Activated CD4-positive, CD25-positive, alpha-beta regulatory T cell treated with anti-CD3 and anti-CD28 coated beads, Interleukin-2, amount 50 U/mL, for 72 hours (primary cell): ENCODE data around the gene ZNF444.
"Not testable (repeated sequence)": the region's sequence is repeated elsewhere in the genome, so short reads cannot be mapped to it uniquely, and the experiment has no call there.

Experiments
- DNase-seq: peaks from one replicate; pipeline ENCODE4 v3.0.0; 2021

The ZNF444 gene

DNA sequence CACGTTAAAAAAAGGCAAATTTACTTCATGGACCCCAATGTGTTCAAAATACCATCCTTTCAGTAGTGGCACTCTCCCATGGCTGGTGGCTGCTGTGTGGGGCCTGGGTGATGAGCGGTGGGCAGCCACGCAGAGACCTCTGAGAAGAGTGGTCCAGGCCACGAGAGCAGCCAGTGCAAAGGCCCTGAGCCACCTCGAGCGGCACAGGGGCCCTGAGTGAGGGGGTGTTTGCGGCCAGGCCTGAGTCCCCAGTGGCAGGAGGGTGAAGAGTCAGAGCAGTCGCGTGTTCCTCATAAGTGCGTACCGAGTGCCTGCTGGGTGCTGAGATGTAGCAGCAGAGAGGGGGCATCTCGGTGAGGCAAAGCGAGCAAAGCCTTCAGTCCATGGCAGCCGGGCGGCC, 7.0 kb downstream of the ZNF444 start:
- DNase-seq: no peak

DNA sequence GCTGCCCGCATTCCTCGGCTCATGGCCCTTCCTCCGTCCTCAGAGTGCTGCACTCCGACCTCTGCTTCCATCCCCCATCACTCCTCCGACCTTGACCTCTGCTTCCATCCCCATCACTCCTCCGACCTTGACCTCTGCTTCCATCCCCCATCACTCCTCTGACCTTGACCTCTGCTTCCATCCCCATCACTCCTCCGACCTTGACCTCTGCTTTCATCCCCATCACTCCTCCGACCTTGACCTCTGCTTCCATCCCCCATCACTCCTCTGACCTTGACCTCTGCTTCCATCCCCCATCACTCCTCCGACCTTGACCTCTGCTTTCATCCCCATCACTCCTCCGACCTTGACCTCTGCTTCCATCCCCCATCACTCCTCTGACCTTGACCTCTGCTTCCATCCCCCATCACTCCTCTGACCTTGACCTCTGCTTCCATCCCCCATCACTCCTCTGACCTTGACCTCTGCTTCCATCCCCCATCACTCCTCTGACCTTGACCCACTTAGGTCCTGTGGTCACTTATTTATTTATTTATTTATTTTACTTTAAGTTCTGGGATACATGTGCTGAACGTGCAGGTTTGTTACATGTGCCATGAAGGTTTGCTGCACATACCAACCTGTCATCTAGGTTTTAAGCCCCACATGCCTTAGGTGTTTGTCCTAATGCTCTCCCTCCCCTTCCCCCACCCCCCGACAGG, 8.0 kb downstream of the ZNF444 start:
- DNase-seq: not testable (repeated sequence)

DNA sequence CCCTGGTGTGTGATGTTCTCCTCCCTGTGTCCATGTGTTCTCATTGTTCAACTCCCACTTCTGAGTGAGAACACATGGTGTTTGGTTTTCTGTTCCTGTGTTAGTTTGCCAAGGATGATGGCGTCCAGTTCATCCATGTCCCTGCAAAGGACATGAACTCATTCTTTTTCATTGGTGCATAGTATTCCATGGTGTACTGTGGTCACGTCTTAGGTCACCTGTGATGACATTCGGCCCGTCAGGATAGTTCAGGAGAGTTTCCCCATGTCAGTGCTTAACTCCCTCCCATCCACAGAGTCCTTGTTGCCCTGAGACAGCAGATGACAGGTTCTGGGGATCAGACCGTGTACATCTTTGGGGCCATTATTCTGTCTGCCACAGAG, 8.6 kb downstream of the ZNF444 start:
- DNase-seq: no peak

DNA sequence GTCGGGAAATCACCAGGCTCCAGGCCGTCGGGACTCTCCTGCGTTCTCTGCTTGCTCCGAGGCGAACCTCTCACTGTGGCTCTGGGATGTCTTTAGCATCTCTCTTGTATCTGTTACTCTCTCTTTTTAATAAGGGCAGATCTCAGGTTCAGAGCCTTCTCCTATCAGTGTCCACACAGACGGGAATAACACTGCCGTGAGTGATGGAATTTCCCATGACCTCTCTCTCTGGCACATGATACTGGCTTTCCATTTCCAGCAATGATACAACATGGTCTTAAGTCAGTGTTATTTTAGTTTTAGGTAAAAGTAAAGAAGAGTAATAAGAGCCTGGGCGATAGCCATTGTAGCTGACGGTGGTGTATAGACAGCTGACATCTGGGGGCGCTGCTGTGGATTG, 9.3 kb downstream of the ZNF444 start:
- no peak for DNase-seq

DNA sequence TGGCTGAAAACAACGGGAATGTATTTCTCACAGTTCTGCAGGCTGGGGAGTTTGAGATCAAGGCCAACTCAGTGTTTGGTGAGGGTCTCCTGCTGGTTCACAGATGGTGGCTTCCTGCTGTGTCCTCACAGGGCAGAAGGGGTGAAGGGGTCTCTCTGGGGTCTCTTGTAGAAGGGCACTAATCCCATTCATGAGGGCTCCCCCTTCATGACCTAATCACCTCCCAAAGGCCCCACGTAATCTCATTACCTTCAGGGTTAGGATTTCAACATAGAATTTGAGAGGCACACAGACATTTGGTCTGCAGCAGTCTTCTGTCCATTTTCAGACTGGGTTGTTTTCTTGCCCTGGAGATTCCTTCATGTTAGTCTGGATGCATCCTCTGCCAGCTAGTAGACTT, 11.6 kb downstream of the ZNF444 start:
- no peak for DNase-seq

DNA sequence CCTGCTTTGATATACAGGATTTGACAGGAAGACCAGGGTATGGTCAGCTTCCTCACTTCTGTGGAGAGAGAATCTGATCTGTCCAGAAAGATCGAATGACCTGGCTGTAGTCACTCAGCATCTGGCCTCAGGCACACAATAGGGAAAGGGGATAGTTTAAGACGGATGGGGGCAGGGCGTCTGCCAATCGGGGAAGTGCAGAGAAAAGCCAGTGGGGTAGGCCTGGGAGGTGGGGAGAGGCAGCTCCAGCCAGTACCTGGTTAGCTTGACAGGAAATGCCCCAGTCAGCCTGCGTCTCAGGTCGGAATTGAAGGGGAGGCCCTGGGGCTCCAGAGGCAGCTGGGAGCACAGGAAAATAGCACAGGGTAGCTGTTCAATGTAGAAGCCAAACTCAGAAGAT, 12.4 kb downstream of the ZNF444 start:
- no peak for DNase-seq

DNA sequence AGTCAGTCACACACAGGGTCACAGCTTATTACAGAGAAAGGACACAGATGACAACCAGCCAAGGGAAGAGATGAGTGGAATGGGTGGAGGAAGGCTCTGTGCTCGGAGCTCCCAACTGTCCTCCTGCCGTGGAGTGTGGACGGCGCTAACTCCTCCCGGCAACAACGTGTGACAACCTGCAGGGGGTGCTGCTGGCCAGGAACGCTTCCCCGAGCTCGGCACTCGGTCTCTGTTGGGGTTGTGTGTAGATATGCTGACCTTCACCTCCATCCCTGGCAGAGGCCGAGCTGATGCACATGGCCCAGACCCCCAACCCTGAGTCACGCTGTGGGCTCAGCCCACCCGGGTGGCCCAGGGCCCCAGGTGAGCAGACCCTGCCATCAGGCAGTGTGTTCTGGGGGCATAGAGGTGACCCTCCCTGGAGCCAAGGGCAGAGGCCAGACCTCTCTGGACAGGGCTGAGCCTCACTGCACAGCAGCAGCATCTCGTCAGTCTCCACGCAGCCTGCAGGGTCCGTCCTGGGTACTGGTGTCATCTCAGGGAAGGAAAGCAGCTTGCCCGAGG, 14.1 kb downstream of the ZNF444 start:
- DNase-seq: no peak

DNA sequence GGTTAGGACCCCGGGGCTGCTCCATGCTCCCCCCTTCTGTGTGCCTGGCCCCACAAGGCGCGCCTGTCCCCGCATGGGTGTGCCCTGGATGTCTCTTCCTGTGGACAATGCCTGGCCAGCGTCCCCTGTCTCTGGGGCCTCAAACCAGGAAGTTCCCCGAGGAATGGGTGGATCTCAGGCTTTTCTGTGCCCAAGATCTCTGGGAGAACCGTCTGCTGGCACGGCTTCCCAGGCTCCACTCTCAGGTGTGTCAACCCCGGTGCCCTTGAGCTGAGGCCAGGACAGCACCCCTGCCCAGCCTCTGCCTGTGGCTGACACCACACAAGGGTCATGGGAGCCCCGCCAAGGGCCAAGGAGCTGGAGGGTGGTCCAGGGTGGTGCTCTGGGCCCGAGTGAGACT, 15.7 kb downstream of the ZNF444 start:
- DNase-seq: no peak

DNA sequence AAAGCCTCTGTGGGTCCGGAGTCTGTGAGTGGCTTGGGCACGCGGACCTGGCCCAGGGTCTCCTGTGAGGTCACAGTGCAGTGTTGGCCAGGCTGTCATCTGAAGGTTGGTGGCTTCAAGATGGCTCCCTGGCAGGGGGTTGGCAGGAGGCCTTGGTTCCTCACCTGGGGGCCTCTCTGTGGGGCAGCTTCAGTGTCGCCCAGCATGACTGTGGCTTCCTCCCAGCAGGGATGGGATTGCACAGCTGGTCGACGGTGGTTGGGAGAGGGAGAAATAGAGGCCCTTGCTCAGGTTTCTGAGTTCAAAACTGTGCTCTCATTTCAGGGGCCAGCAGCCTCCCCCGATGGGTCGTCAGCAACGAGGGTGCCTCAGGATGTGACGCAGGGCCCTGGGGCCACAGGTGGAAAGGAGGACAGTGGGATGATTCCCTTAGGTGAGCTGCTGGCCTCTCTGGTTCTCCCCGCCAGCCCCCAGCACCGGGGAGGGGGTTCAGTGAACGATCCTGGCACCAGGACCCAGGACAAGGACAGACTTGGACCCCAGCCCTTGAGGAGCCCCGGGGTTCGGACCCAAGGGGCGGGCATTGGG, 17.2 kb downstream of the ZNF444 start:
- DNase-seq: no peak

DNA sequence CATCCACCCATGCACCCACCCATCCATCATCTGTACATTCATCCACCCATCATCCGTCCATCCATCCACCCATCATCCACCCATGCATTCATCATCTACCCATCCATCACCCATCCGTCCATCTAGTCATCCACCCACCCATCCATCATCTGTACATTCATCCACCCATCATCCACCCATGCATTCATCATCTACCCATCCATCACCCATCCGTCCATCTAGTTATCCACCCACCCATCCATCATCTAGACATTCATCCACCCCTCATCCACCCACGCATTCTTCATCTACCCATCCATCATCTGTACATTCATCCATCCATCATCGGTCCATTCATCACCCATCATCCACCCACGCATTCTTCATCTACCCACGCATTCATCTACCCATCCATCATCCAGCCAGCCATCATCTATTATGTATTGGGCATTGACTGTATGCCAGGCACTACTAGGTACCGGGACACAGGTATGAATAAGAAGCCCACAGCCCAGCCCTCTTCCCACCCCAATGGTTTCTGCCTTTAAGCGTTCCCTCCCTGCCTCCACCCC, 18.0 kb downstream of the ZNF444 start:
- no peak for DNase-seq

DNA sequence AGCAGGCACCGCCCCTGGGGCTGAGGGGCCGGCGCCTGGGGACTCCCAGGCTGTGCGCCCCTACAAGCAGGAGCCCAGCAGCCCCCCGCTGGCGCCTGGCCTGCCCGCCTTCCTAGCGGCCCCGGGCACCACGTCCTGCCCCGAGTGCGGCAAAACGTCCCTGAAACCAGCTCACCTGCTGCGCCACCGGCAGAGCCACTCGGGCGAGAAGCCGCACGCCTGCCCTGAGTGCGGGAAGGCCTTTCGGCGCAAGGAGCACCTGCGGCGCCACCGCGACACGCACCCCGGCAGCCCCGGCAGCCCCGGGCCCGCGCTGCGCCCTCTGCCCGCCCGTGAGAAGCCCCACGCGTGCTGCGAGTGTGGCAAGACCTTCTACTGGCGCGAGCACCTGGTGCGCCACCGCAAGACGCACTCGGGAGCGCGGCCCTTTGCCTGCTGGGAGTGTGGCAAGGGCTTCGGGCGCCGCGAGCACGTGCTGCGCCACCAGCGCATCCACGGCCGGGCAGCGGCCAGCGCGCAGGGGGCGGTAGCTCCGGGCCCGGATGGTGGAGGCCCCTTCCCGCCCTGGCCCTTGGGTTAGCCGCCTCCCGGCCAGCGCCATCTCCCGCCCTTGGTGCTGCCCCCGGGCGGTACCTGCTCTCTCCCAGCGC, 18.7 kb downstream of the ZNF444 start:
- no peak for DNase-seq

DNA sequence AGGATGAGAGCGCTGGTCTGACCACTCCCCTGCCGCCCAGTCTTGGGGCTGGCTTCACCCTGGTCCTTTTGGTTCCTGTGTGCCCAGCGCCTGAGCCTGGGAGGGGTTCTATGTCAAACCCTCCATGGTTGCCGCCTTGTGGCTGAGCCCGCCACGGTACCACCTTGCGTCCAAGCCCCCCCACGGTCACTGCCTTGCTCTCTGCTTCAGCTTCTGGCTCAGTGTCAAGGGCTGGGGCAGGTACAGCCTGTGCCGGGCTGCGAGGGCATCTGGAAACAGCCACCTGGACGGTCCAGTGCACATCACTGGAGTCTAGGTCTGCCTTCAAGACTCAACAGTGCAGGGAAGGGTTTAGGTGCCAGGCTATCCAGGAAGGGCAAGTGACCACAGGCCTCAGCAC, 20.4 kb downstream of the ZNF444 start:
- no peak for DNase-seq

DNA sequence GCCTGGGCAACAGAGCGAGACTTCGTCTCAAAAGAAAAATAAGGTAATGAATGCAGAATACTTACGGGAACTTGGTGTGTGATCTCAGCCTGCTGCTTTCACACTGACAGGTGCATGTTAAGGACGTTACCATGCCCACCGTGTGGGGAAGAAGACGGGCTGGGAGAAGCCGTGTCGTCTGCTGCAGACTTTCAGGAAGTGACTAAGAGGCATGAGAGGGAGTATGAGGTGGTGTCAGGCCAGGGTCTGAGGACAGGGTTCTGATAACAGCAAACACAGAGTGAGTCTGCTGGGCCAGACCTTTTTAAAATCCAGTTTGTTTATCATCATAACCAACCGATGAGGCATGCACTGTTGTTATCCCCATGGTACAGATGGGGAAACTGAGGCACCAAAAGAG, 21.2 kb downstream of the ZNF444 start:
- DNase-seq: no peak

DNA sequence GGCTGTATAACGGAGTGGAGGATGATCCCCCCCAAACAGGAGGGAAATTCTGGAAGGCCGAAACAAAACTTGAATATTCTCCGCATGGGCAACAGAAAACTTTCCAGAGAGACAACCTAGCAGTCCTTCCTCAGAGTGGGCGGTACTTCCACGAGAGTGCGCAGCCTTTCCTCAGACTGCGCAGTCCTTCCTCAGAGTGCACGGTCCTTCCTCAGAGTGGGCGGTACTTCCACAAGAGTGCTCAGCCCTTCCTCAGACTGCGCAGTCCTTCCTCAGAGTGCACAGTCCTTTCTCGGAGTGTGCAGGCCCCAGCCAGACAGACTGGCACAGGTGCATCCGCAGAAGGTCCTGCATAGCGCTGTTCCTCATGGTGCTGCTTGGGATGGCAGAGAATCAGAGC, 22.0 kb downstream of the ZNF444 start:
- no peak for DNase-seq

DNA sequence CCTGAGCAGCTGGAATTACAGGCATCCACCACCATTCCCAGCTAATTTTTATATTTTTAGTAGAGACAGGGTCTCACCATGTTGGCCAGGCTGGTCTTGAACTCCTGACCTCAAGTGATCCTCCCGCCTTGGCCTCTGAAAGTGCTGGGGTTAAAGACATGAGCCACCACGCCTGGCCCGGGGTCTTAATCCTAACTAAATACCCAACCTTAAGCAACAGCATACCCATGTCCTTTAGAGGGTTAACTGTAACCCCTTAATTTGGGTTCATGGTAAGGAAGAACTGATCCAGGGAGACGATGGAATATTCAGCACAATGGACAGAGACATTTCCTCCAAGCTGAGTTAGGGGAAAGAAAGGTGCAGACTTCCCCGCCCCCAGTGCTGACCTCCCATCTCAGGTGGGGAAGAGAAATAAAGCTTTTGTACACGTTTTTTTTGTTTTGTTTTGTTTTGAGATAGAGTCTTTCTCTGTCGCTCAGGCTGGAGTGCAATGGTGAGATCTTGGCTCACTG, 26.0 kb downstream of the ZNF444 start:
- DNase-seq: no peak

DNA sequence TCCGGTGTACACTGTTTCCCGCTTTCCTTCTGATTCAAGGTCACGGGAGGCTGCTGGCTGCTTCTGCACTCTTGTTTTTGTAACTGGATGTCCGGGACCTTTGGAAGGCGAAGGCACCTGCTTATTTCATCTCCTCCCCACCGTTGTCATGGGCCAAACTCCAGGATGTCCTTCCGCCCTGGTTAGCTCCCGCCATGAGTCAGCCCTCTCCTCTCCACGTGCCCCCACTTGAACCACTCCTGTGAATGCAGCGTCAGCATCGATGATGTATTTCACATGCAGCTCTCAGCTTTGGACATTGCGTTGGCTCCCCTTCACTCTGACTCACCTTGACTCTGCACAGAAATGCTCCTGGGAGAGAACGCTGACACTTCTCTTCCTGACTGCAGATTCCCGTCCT, 29.2 kb downstream of the ZNF444 start:
- DNase-seq: no peak

DNA sequence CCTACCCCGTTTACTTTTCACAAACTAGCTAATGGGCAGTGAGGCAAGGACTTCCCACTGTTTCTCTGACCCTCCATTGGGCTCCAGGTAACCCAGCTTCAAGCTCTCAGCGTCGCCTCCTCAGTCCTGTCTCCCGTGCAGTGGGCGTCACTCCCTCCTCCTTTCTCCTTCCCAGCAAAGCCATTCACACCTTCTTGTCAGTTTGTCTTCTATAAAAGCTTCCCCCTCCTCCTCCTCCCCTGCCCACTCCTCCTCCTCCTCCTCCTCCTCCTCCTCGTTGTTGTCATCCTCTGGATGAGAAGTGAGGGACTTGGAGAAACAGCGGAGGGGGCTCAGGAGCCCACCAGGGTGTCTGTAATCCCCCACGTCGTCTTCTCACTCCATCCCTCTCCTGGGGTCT, 33.0 kb downstream of the ZNF444 start:
- DNase-seq: no peak

DNA sequence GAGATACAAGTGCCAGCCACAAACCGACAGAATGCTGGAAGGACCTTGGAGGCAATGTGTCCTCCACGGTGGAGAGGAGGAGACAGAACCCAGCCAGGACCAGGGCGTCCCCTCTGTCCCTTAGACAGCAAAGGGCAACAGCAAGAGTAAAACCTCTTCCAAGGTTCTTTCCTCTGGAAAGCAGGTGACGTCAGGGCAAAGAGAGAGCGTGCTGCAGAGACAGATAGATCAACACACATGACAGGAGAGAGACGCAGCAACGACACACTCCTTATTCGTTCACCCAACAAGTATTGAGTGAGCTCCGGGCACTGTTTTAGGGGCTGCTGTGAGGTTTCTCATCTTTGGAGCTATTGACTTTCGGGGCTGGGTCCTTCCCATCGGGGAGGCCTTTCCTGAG, 33.5 kb downstream of the ZNF444 start:
- no peak for DNase-seq

DNA sequence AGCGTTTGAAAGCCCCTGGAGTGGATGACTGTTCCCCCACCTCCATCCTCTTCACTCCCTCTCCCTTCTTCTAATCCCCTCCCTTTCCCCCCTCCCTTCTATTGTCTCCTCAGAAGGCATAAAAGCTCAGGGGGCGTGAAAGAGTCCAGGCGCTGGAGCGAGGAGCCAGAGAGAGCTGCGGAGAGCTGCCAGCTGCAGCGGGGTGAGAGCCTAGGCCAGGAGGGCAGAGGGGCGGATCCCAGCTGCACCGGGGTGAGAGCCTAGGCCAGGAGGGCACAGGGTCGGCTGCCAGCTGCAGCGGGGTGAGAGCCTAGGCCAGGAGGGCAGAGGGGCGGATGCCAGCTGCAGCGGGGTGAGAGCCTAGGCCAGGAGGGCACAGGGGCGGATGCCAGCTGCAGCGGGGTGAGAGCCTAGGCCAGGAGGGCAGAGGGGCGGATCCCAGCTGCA, 34.8 kb downstream of the ZNF444 start, which contains the start of gene GALP:
GALP (plus strand) TSS at position 148 of the 447 bp plus-strand sequence. CDS start 1,101 bp downstream, outside the sequence.
- not testable (repeated sequence) for DNase-seq

DNA sequence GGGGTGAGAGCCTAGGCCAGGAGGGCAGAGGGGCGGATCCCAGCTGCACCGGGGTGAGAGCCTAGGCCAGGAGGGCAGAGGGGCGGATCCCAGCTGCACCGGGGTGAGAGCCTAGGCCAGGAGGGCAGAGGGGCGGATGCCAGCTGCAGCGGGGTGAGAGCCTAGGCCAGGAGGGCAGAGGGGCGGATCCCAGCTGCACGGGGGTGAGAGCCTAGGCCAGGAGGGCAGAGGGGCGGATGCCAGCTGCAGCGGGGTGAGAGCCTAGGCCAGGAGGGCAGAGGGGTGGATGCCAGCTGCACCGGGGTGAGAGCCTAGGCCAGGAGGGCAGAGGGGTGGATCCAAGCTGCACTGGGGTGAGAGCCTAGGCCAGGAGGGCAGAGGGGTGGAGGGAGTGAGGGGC, 35.2 kb downstream of the ZNF444 start:
- DNase-seq: not testable (repeated sequence)

DNA sequence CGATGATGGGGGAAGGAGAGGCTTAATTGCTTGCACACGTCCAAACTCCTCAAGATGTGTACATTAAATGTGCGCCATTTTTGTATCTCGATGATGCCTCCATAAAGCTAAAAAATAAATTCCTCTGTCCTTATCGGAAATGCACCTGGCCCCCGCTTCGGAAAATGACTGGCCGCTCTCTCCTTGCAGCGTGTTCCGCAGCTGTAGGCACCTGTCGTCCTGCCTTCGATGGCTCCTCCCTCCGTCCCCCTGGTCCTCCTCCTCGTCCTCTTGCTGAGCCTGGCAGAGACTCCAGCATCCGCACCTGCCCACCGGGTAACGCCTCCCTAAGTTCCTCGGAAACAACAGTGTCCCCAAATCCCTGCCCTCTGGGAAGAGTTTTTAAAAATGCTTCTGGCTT, 35.8 kb downstream of the ZNF444 start:
- no peak for DNase-seq

DNA sequence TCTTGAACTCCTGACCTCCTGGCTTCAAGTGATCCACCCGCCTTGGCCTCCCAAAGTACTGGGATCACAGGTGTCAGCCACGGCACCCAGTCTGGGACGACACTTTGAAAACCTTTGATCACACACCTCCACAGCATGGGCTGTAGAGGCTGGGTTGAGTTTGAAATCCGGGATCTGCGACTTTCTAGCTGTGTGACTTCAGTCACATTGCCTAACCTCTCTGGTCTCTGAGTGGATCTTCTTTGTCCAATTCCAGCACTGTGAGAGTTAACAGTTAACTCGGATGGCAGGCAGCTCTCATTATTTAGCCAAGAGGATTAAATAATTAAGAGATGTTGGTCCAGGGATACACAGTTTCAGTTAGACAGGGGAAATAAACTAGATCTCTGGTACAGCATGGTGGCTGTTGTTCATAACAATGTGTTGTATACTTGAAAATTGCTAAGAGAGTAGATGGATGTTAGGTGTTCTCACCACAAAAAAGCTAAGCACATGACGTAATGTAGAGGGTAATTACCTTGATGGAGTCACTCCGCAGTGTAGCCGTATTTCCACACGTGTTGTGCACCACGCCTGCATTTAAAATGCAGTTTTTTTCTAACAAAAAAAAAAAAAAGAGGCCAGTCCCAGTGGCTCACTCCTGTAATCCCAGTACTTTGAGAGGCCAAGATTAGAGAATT, 36.6 kb downstream of the ZNF444 start:
- no peak for DNase-seq

DNA sequence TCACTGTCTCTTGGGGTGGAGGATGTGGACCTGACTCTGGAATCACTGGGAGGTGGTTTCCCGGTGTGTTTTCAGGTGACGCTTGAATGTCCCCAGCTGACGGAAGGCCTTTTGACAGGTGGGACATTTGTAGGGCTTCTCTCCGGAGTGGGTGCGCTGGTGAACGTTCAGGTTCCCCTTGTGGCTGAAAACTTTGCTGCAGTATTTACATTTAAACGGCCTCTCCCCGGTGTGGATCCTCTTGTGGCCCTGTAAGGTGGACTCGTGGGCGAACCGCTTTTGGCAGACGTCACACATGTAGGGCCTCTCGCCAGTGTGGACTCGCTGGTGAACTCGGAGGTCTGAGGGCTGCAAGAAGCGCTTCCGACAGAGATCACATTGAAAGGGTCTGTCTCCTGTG, 48.7 kb downstream of the ZNF444 start:
- DNase-seq: no peak
